ENCODE data around the gene GFER.
A peak's percentile ranks its signal among the peaks of the same experiment; 100 is the strongest.
"Not testable (repeated sequence)": the region's sequence is repeated elsewhere in the genome, so short reads cannot be mapped to it uniquely, and the experiment has no call there.

GFER gene

DNA sequence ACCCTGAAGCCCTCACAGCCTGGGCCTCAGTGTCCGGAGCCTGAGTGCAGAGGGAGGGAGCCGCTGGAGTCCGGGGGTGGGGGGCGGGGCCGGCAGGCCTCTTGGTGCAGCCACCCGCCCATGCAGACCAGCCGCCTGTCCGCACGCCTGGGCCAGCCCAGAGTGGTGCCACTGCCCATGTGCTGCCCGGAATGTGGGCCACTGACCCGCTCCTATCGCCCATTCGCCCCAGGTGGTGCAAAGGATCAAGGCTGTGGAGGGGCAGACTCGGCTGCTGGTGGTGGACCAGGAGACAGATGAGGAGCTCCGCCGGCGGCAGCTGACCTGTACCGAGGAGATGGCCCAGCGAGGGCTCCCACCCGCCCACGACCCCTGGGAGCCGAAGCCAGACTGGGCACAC, 45.4 kb downstream of the GFER start:
- DNase-seq = no peak

DNA sequence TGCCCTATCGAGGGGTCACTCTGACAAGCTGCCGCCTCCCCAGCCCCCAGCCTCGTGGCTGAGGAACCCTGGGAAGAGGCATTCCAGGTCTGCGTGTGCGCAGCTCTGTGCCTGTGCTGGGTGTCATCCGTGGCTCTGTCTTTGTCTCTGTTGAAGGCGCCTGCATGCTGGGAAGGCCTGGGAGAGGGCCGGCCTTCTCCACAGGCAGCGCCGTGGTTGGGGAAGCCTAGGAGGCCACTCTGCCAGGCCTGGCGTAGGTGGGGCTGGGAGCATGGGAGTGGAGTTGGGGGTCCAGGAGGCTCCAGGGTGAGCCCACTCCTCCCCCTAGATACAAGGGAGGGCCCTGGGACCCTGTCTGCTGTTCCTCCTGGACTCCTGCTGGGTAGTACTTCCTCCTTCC, 46.0 kb downstream of the GFER start:
- DNase-seq = no peak

DNA sequence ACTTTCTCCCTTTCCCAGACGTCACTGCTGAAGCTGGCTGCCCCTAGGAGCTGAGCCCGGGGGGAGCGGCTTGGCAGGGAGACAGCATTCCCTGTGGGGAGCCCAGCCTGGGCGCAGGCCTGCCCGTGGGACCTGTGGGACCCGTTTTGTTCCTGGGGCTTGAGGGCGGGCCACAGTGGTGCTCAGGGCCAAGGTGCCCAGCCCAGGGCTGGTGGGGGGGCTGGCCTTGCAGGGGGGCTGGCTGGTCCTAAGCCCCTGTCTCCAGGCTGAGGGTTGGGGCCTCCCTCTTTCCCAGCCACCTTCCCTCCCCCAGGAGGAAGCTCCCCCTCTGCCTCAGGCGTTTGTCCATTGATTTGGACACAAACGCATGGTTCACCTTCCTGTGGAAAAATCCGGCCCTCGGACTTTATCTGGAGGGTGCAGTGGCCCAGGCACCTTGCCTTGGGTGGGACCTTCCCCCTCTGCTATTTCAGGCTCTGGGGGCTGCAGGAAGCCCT, 47.1 kb downstream of the GFER start:
- no peak for DNase-seq

DNA sequence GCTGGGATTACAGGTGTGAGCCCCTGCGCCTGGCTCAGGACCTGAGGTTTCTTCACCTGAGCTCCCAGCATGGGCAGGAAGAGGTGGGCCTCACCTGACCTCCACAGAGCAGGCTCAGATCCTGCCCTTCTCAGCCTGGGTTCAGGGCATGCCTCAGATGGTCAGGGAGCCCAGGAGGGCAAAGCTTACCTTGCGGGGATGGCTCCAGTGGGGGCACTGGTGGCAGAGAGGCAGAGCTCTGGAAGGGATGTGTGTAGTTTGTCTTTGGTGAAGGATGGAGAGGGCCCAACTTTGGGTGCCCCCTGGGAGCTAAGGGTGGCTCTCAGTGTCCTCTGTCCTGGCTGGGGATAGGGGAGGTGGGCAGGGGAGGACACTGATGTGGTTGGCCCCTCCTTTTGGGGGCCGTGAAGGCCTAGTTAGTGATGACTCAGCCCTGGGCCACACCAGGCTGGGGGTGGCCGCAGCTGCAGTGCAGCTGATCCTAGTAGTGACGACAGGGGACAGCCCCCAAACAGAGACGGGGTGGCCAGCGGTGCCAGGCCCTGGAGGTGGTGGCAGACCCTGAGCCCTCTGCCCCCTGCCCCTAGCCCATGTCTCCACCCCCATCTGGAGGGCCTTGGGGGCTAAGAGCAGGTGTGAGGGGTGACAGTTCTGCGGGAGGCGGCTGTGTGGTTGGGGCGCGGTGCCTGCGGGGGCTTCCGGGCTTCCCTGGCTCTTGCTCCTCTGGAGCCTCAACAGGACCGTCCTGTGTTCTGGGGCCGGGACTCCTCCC, 48.5 kb downstream of the GFER start:
- DNase-seq = no peak

DNA sequence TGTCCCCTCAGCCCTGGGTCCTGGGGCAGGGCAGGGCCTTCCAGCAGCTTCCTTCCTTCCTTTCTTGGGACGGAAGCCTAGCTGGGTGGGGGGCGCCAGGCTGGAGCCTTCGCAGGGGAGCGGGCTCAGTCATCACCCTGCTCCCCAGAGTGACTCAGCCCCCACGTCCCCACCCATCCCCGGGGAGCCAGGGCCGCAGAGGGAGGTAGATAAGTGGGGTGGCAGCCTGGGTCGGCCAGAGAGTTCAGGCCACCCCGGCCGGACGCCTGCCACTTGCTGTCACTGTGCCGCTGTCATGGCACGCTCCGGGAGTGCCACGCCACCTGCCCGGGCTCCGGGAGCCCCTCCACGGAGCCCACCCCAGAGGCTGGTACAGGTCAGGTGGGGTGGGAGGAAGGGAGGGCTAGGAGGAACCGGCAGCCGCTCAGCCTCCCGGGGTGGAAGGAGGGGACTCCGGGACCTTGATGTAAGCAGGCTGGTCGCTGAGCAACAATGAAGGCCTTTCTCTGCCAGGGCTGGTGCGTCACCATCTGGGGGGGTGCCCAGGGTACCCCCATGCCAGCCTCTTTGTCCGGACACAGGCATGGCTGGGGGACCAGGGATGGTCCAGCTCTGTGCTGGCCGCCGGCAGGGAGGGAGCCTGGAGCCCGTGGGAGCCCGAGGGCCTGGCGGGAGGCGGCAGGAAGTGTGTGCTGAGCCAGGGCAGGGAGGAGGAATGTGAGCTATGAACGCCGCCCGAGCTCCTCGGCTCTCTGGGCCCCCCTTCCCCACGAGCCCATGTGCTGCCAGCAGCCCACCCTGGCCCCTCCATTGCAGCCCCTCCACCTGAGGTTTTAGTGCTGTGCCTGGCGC, 49.3 kb downstream of the GFER start:
- DNase-seq = peak; percentile 82

DNA sequence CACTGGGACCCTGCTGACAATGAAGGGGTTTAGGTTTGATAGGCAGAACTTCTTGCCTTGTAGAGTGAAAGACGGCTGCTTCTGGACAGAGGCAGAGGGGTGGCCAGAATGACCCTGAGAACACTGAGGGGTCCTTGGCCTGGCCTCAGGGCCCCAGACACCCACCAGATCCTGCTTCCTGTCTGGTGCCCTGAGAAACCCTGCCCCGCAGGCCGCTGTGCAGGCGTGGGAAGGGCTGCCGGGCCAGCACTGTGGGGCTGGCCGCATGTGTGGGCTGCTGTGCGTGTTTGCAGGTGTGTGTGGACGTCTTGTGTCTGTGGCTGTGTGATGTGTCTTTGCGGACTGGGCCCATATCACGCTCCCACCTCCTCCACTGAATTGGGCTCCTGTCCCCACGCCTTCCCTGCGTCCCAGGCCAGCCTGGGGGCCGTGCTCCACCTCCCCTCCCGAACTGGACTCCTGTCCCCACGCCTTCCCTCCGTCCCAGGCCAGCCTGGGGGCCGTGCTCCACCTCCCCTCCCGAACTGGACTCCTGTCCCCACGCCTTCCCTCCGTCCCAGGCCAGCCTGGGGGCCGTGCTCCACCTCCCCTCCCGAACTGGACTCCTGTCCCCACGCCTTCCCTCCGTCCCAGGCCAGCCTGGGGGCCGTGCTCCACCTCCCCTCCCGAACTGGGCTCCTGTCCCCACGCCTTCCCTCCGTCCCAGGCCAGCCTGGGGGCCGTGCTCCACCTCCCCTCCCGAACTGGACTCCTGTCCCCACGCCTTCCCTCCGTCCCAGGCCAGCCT, 50.1 kb downstream of the GFER start:
- DNase-seq = not testable (repeated sequence)

DNA sequence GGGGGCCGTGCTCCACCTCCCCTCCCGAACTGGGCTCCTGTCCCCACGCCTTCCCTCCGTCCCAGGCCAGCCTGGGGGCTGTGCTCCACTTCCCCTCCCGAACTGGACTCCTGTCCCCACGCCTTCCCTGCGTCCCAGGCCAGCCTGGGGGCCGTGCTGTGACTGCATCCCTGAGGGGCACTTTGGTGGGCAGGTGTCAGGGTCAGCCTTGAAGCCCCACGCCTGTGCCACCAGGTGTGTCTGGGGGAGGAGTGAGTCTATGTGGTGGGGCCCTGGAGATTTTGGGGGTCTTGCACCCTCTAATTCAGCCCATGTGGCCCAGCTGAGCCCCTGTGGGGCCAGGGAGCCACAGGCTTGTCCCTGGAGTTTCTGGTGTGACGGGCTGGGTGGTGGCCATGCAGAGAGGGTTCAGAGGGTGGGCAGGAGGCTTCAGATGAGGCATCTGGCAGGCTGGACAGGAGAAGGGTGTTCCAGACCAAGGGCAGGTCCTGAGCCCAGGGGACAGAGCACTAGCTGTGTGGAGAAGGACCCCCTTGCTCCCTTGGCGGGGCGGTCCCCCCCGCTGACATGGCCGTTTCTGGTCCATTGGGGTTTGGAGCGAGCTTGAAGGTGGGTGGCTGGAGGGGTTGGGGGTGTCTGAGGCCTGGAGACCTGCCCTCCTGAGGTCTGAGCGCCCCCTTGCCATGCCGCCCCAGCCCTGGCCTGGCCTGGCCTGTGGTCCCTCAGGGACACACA, 50.9 kb downstream of the GFER start:
- DNase-seq = no peak

DNA sequence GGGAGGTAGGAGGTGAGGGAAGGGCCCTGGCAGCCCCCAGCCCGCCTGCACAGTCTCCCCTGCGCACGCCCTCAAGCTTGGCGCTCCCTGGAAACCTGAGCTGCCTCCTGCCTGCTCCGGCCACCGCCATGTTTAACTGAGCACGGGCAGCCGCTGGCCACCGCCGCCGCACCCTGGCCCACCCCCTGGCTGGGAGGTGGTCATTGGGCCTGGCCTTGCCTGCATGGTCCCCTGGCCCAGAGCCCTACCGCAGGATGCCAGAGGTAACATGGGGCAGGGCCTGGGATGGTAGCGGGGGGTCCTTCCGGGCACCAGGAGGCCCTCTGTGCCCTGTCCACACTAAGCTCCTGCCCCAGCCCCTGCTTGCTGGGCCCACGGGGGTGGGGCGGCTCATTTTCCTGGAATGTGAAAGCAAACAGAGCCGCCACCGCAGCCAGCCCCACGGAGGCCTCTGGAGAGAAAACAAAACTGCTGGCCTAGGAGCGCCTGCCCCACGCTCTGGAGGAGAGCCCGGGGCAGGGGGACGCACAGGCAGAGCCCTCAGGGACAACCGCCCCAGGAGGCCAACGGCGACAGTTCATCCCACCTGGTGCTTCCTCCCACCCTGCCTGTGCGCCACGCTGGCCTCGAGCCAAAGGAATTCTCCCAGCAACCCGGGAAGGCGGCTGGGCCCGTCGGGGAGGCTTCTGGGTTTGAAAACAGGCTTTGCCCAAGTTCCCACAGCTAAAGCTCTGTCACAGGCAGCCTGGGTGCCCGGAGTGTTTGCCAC, 51.6 kb downstream of the GFER start:
- DNase-seq = peak; percentile 81

DNA sequence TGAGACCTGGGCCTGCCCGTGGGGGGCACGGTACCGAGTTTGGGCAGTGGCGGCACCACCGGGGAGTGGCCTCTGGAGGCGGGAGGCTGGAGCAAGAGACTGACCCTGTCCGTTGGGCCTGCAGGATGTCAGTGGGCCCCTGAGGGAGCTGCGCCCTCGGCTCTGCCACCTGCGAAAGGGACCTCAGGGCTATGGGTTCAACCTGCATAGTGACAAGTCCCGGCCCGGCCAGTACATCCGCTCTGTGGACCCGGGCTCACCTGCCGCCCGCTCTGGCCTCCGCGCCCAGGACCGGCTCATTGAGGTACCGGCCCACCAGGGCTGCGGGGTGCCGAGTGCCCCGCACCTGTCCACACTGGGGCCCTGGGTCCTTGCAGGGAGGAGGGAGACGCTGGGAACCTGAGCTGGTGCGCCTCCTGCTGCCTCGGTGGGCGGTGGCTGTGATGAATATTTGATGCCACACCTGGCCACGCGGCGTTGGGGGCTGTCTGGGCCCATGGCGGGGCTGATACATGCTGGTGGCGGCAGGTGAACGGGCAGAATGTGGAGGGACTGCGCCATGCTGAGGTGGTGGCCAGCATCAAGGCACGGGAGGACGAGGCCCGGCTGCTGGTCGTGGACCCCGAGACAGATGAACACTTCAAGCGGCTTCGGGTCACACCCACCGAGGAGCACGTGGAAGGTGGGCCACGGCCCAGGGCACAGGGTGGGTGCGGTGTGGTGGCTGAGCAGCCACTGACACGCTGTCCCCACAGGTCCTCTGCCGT, 52.4 kb downstream of the GFER start:
- peak; percentile 22 for DNase-seq

DNA sequence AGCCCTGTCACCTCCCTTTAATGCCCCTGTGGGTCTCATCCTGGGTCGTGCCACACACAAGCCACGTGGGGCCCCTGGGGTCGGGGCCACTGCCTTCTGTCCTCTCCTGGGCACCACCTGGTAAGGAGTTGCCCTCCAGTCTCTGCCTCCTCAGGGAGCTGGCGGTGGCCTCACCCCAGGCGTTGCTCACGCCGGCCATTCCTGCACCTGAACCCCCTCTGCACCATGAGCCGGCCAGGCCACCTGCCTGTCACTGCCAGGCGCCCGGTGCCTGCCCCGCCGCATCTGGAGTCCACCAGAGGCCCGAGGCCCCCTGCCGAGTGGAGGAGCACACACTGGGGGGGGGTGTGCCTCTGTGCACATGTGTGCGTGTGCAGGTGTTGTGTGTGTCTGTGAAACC, 53.1 kb downstream of the GFER start:
- no peak for DNase-seq
